Naive thymus-derived CD8-positive, alpha-beta T cell (primary cell): Measurements from ENCODE around the gene APPBP2. TPM values are rescaled to one million over a fixed set of nuclear protein-coding genes. Genes with fewer than 3 reads are reported as not detected.
A peak's percentile ranks its signal among the peaks of the same experiment; 100 is the strongest.

Experiments
- ATAC-seq, 2 donors: fragments of 150-1000 bp; cut with Tn5 transposase in 1 of 2; sonication (Bioruptor Pico), chemical (Tn5 transposase) in 1 of 2; 1 replicate in 1 of 2; 2 replicates in 1 of 2; pipeline ENCODE4 v1.10.0; 2021; ENCODE audit warnings: mild to moderate bottlenecking in 2 of 2, moderate library complexity in 2 of 2
- POLR2A ChIA-PET: fragments of 350-600 bp; sonication (Branson Sonifier 250); formaldehyde crosslinking; loops from one replicate; lab custom pipeline; 2021; ENCODE audit warnings: antibody characterized with exemption; lab: Charles Lee
- DNase-seq, 10 donors: peaks; one replicate each; pipeline versions ENCODE4 v3.0.0 to v3.0.0-alpha.2; 2020 to 2022
- H3K27ac Mint-ChIP-seq, 10 donors: one replicate each; pipeline ENCODE4 v1.8.0; 2020 to 2022; ENCODE audit warnings: mild to moderate bottlenecking in 10 of 10, mixed read lengths in 10 of 10, moderate library complexity in 4 of 10, inconsistent platforms in 1 of 10
- H3K27me3 Mint-ChIP-seq, 5 donors: one replicate each; pipeline ENCODE4 v1.8.0; 2021 to 2022; ENCODE audit warnings: mixed read lengths in 5 of 5
- H3K36me3 Mint-ChIP-seq, 3 donors: one replicate each; pipeline ENCODE4 v1.8.0; 2020 to 2022; ENCODE audit warnings: mixed read lengths in 3 of 3, mild to moderate bottlenecking in 2 of 3, inconsistent platforms in 1 of 3
- H3K4me1 Mint-ChIP-seq, 4 donors: one replicate each; pipeline ENCODE4 v1.8.0; 2021 to 2022; ENCODE audit warnings: mixed read lengths in 4 of 4
- H3K4me3 Mint-ChIP-seq, 10 donors: one replicate each; pipeline ENCODE4 v1.8.0; 2020 to 2022; ENCODE audit warnings: mild to moderate bottlenecking in 10 of 10, mixed read lengths in 10 of 10, moderate library complexity in 6 of 10, inconsistent platforms in 1 of 10
- H3K9me3 Mint-ChIP-seq, 9 donors: one replicate each; pipeline ENCODE4 v1.8.0; 2020 to 2022; ENCODE audit warnings: mixed read lengths in 9 of 9, mild to moderate bottlenecking in 3 of 9, inconsistent platforms in 1 of 9, moderate library complexity in 1 of 9
- polyA plus RNA-seq, 3 donors: library from polyadenylated mRNA; unstranded; fragments of 300-500 nt; fragmentation: Illumina TruSeq; gene quantifications; one replicate each; pipeline ENCODE4 v1.2.3, GENCODE V29; 2021
- total RNA-seq, 8 experiments: library from RNA in 2 of 8; stranded (reverse) in 2 of 8; gene quantifications; one replicate each; pipeline ENCODE4 v1.2.3 and lab custom pipeline; 2021 to 2026

APPBP2 gene
- total RNA-seq (10 to 100 TPM; 50.2 to 53.1 TPM), polyA plus RNA-seq (10 to 100 TPM; 22.8 to 30.9 (median 28.5) TPM), total RNA-seq (lab: John Stamatoyannopoulos, UW) (39.4 to 107 (median 57.5) reads per million in 6 experiments)

GRCh38 chr17:60525685-60526514, at the start of gene APPBP2:
TSS of gene APPBP2 (minus strand) at chr17:60526242. CDS start at chr17:60525931, 311 bp downstream.
- ATAC-seq (peak; percentile 86 to 87), DNase-seq (peak; percentile 65 to 85 (median 72))
- Mint-ChIP-seq H3K27me3 (peaks cover 0 to 2% (median 0%) of the 10 kb centered on the region in 5 donors), H3K36me3 (peaks cover 0 to 4% (median 3%) of the 10 kb centered on the region in 3 donors), H3K27ac (peak within 1 kb of the TSS; percentile 93 to 100 (median 99)), H3K9me3 (no peaks in the 10 kb centered on the region), H3K4me1 (peaks cover 15 to 57% (median 51%) of the 10 kb centered on the region in 4 donors), H3K4me3 (peak within 1 kb of the TSS; percentile 93 to 100 (median 98))
- POLR2A ChIA-PET: interaction anchor here (0.7 to 2.1 kb wide), 5 partner anchors 10 to 151 kb away, joined by 3 to 9 read pairs (median 3); partner anchors contain the start of genes BCAS3, PPM1D and USP32

- H3K27ac Mint-ChIP-seq: no peak overlapping the region
- H3K27me3 Mint-ChIP-seq: peaks cover 0 to 5% (median 0%) of the 10 kb centered on the region in 5 donors
- peaks cover 0 to 1% (median 0%) of the 10 kb centered on the region in 9 donors for H3K9me3 Mint-ChIP-seq
- H3K36me3 Mint-ChIP-seq: no peaks in the 10 kb centered on the region
- POLR2A ChIA-PET: interaction anchor here (0.6 kb wide), 1 partner anchor 66 kb away, joined by 3 read pairs; no protein-coding TSS in a partner anchor
- DNase-seq (no peak), ATAC-seq (no peak)
- H3K4me1 Mint-ChIP-seq: peaks cover 2 to 8% (median 7%) of the 10 kb centered on the region in 4 donors
- H3K4me3 Mint-ChIP-seq: no peak overlapping the region
These were observed 47.4 kb upstream of the APPBP2 start for GRCh38 chr17:60573236-60574051.

- ATAC-seq (no peak), DNase-seq (no peak)
- peaks cover 0 to 8% (median 1%) of the 10 kb centered on the region in 5 donors for H3K27me3 Mint-ChIP-seq
- H3K4me3 Mint-ChIP-seq: no peak overlapping the region
- no peak overlapping the region for H3K27ac Mint-ChIP-seq
- POLR2A ChIA-PET: no interaction called here
- no peaks in the 10 kb centered on the region for H3K9me3 Mint-ChIP-seq
- H3K4me1 Mint-ChIP-seq: peaks cover 0 to 2% (median 0%) of the 10 kb centered on the region in 4 donors
- H3K36me3 Mint-ChIP-seq: peaks cover 0 to 1% (median 0%) of the 10 kb centered on the region in 3 donors
These were observed 39.2 kb upstream of the APPBP2 start for GRCh38 chr17:60565233-60565632.

- POLR2A ChIA-PET: no interaction called here
- Mint-ChIP-seq H3K27me3 (peaks cover 0 to 8% (median 2%) of the 10 kb centered on the region in 5 donors), H3K4me3 (no peak overlapping the region), H3K4me1 (no peaks in the 10 kb centered on the region), H3K9me3 (peaks cover 0 to 7% (median 0%) of the 10 kb centered on the region in 9 donors), H3K36me3 (peaks cover 0 to 3% (median 2%) of the 10 kb centered on the region in 3 donors), H3K27ac (peak overlapping the region in 1 of 10 donors; percentile 28)
- no peak for DNase-seq
- no peak for ATAC-seq
These were observed 37.7 kb upstream of the APPBP2 start for GRCh38 chr17:60563743-60564142.

GRCh38 chr17:60562421-60562820, 36.4 kb upstream of the APPBP2 start:
- Mint-ChIP-seq H3K9me3 (peaks cover 0 to 20% (median 8%) of the 10 kb centered on the region in 9 donors), H3K4me3 (no peak overlapping the region), H3K4me1 (no peaks in the 10 kb centered on the region), H3K36me3 (peaks cover 0 to 11% (median 8%) of the 10 kb centered on the region in 3 donors), H3K27me3 (peaks cover 0 to 8% (median 2%) of the 10 kb centered on the region in 5 donors), H3K27ac (no peak overlapping the region)
- POLR2A ChIA-PET: no interaction called here
- ATAC-seq: no peak
- no peak for DNase-seq

- DNase-seq: no peak
- Mint-ChIP-seq H3K27me3 (peaks cover 0 to 8% (median 2%) of the 10 kb centered on the region in 5 donors), H3K9me3 (peaks cover 0 to 29% (median 10%) of the 10 kb centered on the region in 9 donors), H3K4me1 (no peaks in the 10 kb centered on the region), H3K4me3 (no peak overlapping the region), H3K27ac (no peak overlapping the region), H3K36me3 (peaks cover 0 to 17% (median 8%) of the 10 kb centered on the region in 3 donors)
- POLR2A ChIA-PET: no interaction called here
- ATAC-seq: no peak
These were observed 34.8 kb upstream of the APPBP2 start for GRCh38 chr17:60560860-60561257.

- no peak overlapping the region for H3K4me3 Mint-ChIP-seq
- POLR2A ChIA-PET: no interaction called here
- ATAC-seq: no peak
These were observed 34.2 kb upstream of the APPBP2 start for GRCh38 chr17:60559995-60560859.

GRCh38 chr17:60559659-60559994, 33.6 kb upstream of the APPBP2 start:
- DNase-seq (no peak), ATAC-seq (no peak)
- Mint-ChIP-seq H3K27ac (no peak overlapping the region), H3K36me3 (peaks cover 0 to 17% (median 8%) of the 10 kb centered on the region in 3 donors), H3K9me3 (peaks cover 0 to 29% (median 10%) of the 10 kb centered on the region in 9 donors), H3K27me3 (peaks cover 0 to 8% (median 2%) of the 10 kb centered on the region in 5 donors), H3K4me1 (no peaks in the 10 kb centered on the region), H3K4me3 (no peak overlapping the region)
- POLR2A ChIA-PET: no interaction called here

More at GRCh38 chr17:60559995-60560859, 34.2 kb upstream of the APPBP2 start:
- Mint-ChIP-seq H3K27me3 (peaks cover 0 to 8% (median 2%) of the 10 kb centered on the region in 5 donors), H3K36me3 (peaks cover 0 to 17% (median 8%) of the 10 kb centered on the region in 3 donors), H3K4me1 (no peaks in the 10 kb centered on the region), H3K9me3 (peaks cover 0 to 29% (median 10%) of the 10 kb centered on the region in 9 donors), H3K27ac (no peak overlapping the region)
- DNase-seq: no peak

- Mint-ChIP-seq H3K27me3 (peaks cover 0 to 8% (median 2%) of the 10 kb centered on the region in 5 donors), H3K9me3 (peaks cover 0 to 34% (median 13%) of the 10 kb centered on the region in 9 donors), H3K27ac (peak overlapping the region in 1 of 10 donors; percentile 24), H3K4me3 (no peak overlapping the region), H3K4me1 (no peaks in the 10 kb centered on the region), H3K36me3 (peaks cover 0 to 17% (median 11%) of the 10 kb centered on the region in 3 donors)
- peak in 1 of 10 donors; percentile 7 for DNase-seq
- ATAC-seq: no peak
- POLR2A ChIA-PET: no interaction called here
These were observed 31.8 kb upstream of the APPBP2 start for GRCh38 chr17:60557805-60558204.

- Mint-ChIP-seq H3K4me3 (no peak overlapping the region), H3K27ac (no peak overlapping the region), H3K36me3 (peaks cover 0 to 17% (median 12%) of the 10 kb centered on the region in 3 donors), H3K27me3 (peaks cover 0 to 5% (median 2%) of the 10 kb centered on the region in 5 donors), H3K4me1 (no peaks in the 10 kb centered on the region), H3K9me3 (peaks cover 0 to 34% (median 13%) of the 10 kb centered on the region in 9 donors)
- POLR2A ChIA-PET: interaction anchor here (0.6 kb wide), 1 partner anchor 208 kb away, joined by 3 read pairs; no protein-coding TSS in a partner anchor
- DNase-seq: no peak
- ATAC-seq: no peak
These were observed 29.7 kb upstream of the APPBP2 start for GRCh38 chr17:60555786-60556185.

GRCh38 chr17:60554377-60554788, 28.3 kb upstream of the APPBP2 start:
- Mint-ChIP-seq H3K27ac (no peak overlapping the region), H3K9me3 (peaks cover 0 to 34% (median 13%) of the 10 kb centered on the region in 9 donors), H3K36me3 (peaks cover 0 to 17% (median 10%) of the 10 kb centered on the region in 3 donors), H3K27me3 (peaks cover 0 to 3% (median 0%) of the 10 kb centered on the region in 5 donors), H3K4me3 (no peak overlapping the region), H3K4me1 (no peaks in the 10 kb centered on the region)
- DNase-seq (no peak), ATAC-seq (no peak)
- POLR2A ChIA-PET: no interaction called here
